ENCODE data around the gene FADS1.

The FADS1 gene

DNA sequence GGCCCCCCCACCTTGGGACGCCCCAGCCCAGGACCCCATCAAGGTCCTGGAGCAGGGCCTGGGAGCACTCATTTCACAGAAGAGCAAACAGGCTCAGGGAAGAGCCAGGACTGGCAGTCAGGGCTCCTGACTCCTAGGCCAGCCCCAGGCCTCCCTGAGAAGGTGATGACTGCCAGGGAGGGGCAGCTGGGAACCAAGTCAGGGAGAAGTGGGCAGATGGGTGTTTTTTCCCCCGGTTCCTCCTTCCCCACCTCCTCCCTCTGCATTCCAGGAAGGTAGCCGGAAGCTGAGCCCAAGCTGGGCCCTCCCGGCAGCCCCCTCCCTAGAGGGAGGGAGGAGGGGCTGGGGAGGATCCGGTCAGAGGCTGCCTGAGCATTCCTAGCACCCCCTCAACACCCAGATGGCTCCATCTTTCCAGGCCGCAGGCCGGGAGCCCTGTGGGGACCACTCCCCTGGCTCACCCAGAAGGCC is 44.8 kb downstream of the FADS1 start:
- in situ Hi-C loops (cut with HindIII; ENCODE audit: low pct_unique_long_range_greater_than_20kb, low sequenced_read_pairs) = no loop called here
- DNase-seq (ENCODE audit: low read depth in 1 of 2, low spot score in 1 of 2) = no peak
- TF ChIP-seq JUND (IDR thresholded peaks at IDR 0.05; ENCODE audit: low read depth) = no peak

DNA sequence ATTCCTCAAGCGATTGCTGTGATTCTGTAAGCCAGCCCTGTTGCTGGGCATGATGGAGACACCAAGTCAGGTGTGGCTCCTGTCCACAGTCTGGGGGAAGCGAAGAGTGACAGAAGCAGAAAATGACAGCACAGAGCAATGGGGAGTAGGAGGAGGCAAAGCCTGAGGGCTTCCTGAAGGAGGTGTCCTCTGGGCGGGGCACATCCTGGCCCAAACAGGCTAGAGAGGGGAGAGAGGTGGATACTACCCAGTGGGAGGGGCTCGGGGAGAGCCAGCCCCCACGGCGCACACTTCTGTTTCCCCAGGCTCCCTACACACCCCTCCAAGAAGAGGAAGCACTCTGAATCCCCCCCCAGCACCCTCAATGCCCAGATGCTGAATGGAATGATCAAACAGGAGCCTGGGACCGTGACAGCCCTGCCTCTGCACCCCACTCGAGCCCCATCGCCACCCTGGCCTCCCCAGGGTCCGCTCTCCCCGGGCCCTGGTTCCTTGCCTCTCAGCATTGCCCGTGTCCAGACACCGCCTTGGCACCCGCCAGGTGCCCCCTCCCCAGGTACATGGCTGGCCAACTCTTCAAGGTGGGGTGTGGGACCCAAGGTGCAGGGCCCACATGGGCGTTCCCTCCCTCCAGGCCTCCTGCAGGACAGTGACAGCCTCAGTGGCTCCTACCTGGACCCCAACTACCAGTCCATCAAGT is 45.5 kb downstream of the FADS1 start:
- in situ Hi-C loops (cut with HindIII; ENCODE audit: low pct_unique_long_range_greater_than_20kb, low sequenced_read_pairs) = no loop called here
- no peak for DNase-seq (ENCODE audit: low read depth in 1 of 2, low spot score in 1 of 2)
- no peak for TF ChIP-seq JUND (IDR thresholded peaks at IDR 0.05; ENCODE audit: low read depth)

DNA sequence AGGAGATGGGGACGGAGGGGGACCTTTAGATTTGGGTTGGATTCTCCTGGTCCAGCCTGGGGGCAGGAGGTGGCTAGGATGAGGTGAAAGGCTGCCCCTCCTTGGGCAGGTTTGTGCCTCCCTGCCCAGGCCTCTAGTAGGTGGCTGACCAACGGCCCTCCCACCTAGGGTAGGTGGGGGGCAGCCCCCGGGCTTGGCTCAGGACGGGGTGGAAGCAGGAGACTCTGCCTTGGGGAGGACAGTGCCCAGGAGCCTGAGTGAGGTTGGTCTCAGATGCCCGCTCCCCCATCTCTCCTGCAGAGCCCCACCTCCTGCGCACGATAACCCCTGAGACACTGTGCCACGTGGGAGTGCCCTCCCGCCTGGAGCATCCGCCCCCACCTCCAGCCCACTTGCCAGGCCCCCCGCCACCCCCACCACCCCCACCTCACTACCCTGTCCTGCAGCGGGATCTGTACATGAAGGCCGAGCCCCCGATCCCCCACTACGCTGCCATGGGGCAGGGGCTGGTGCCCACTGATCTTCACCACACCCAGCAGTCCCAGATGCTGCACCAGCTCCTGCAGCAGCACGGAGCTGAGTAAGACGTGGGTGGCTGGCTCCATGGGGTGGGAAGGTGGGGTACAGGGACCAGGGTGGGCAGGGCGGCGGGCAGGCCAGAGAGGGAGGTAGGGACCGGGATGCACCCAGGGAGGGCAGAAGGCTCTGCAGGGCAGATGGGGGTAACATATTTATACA is 46.7 kb downstream of the FADS1 start:
- in situ Hi-C loops (cut with HindIII; ENCODE audit: low pct_unique_long_range_greater_than_20kb, low sequenced_read_pairs) = no loop called here
- no peak for TF ChIP-seq JUND (IDR thresholded peaks at IDR 0.05; ENCODE audit: low read depth)
- no peak for DNase-seq (ENCODE audit: low read depth in 1 of 2, low spot score in 1 of 2)

DNA sequence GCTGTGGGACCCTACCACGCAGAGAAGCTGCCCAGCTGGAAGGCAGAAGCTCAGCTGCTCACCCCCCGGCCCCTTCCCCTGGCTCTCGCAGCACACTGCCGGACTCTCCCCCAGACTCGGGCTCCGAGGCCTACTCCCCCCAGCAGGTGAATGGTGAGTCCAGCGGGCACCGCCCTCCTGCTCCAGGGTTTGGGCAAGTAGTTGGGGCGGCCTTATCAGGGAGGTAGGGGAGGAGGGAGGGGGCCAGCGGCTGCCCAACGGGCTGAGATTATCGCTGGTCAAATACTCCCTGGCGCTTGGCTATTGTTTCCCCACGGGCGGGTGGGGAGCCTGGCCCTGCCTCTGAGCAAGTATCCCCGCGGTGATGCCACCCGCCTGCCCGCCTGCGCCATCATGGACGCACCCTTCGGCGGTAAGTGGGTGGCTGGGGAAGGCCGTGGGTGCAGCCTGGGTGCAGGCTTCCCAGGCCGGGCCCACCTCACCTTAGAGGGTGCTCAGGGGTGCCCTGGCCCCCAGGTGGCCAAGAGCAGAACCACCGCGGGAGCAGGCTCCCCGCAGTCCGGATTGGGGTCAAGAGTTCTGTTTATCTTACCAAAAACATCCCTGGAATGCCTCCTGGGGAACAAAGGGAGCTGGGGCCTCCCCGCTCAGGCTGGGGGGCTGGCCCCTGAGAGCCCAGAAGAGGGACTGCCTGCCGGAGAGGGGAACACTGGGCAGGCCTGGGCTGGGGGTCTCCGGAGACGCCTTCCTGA is 47.5 kb downstream of the FADS1 start:
- in situ Hi-C loops (cut with HindIII; ENCODE audit: low pct_unique_long_range_greater_than_20kb, low sequenced_read_pairs) = no loop called here

DNA sequence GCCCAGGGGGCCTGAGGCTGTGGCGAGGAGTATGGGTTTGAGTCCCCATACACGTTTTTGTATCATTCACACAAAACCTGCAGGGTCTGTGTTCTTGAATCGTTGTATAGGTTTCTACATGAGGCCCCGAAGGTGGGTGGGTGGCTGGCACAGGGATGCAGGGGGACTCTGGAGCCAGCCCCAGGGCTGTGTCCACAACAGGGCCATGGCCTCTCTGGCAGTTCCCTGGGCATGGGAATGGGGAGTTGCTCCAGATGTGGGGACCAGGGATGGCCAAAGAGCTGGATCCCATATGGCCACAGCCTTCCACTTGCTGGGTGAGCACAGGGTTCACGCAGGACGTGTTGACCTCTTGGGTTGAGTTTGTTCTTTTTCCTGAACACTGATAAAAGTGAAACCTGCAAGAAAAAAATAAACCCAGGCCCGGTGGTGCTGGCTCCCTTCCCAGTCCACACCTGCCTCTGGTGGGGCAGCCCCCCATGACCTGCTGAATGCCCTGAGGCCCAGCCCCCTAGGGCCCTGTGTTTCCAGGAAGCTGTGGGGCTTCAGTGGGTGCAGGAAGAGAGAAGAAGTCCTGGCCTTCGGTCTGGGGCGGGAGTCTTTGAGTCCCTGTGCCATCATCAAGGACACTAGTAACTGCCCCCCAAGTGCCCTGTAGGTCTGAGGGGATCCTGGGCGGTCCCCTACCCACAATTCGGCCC is 48.3 kb downstream of the FADS1 start:
- in situ Hi-C loops (cut with HindIII; ENCODE audit: low pct_unique_long_range_greater_than_20kb, low sequenced_read_pairs) = no loop called here
- DNase-seq (ENCODE audit: low read depth in 1 of 2, low spot score in 1 of 2) = no peak
- no peak for TF ChIP-seq JUND (IDR thresholded peaks at IDR 0.05; ENCODE audit: low read depth)

More for the DNA sequence above, 47.5 kb downstream of the FADS1 start:
- no peak for TF ChIP-seq JUND (IDR thresholded peaks at IDR 0.05; ENCODE audit: low read depth)
- peak in 1 of 2 experiments; percentile 36 for DNase-seq (ENCODE audit: low read depth in 1 of 2, low spot score in 1 of 2)

DNA sequence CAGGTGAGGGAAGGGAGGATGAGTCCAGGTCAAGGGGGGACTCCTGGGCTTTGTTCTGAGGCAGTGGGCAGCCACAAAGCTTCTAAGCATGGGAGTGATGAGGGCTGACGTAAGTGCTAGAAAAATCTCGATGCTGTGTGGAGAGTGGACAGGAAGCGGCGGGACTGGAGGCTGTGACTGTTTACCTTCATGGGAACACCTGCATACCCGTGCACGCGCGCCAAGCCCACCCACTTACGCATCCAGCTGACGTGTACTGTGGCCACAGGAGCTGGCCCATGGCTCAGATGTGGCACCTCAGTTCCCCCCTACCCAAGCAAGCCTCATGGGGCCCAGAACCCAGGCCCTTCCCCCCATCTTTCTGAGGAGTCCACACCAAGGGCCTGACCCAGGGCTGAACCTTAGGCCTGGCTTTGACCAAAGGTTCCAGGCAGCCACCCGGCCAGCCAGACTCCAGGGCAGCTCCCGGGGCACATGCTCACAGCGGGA is 50.4 kb downstream of the FADS1 start:
- in situ Hi-C loops (cut with HindIII; ENCODE audit: low pct_unique_long_range_greater_than_20kb, low sequenced_read_pairs) = no loop called here
- TF ChIP-seq JUND (IDR thresholded peaks at IDR 0.05; ENCODE audit: low read depth) = no peak
- DNase-seq (ENCODE audit: low read depth in 1 of 2, low spot score in 1 of 2) = no peak

DNA sequence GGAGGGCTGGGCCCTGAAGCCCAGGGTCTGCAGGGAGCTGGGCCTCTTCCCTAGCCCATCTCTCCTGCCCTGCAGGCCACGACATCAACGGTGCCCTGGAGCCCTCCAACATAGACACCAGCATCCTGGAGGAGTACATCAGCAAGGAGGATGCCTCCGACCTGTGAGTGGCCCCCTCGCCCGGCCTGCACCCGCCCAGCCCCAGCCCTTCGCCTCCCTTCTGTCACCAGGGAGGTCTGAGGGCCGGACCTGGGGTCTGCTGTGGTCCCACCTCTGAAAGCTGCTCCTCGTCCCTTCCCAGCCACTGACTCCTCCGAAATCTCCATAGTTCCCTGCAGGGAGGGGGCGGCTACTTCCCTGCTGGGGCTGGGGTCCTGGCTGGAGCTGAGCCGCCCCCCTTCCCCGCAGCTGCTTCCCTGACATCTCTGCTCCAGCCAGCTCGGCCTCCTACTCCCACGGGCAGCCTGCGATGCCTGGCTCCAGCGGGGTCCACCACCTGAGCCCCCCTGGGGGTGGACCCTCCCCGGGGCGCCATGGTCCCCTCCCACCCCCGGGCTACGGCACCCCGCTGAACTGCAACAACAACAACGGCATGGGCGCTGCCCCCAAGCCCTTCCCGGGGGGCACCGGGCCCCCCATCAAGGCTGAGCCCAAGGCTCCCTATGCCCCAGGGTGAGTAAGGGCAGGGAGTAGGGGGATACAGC is 51.1 kb downstream of the FADS1 start:
- no peak for DNase-seq (ENCODE audit: low read depth in 1 of 2, low spot score in 1 of 2)
- no peak for TF ChIP-seq JUND (IDR thresholded peaks at IDR 0.05; ENCODE audit: low read depth)
- in situ Hi-C loops (cut with HindIII; ENCODE audit: low pct_unique_long_range_greater_than_20kb, low sequenced_read_pairs) = no loop called here

DNA sequence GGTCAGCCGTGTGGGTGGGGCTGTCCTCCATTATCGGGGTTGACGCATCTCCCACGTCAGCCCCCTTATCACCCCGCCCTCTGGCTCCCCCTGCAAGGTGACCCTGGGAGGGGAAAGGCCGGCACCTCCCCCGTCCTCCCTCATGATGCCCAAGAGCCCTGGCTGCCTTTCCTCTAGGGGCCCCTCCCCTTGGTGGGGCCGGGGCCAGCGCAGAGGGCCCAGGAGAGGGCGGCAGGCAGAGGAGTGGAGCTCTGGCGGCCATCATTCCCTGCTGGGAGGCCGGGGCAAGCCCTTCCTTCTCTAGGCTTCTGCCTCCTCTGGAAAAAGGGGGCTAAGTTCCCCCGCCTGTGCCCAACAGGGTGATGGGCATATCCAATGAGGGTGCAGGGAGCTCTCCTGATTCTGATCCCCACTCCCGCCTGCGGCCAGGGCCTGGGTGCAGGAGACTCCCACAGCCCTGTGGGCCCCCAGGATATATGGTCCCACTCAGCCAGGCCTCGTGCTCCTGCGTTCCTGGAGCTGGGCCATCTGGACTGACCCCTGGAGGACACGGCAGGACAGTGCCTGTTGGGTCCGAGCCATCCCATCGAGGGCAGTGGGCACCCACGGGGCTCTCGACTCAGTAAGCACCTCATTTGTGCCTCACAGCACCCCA is 52.1 kb downstream of the FADS1 start:
- in situ Hi-C loops (cut with HindIII; ENCODE audit: low pct_unique_long_range_greater_than_20kb, low sequenced_read_pairs) = no loop called here
- DNase-seq (ENCODE audit: low read depth in 1 of 2, low spot score in 1 of 2) = no peak
- TF ChIP-seq JUND (IDR thresholded peaks at IDR 0.05; ENCODE audit: low read depth) = no peak

DNA sequence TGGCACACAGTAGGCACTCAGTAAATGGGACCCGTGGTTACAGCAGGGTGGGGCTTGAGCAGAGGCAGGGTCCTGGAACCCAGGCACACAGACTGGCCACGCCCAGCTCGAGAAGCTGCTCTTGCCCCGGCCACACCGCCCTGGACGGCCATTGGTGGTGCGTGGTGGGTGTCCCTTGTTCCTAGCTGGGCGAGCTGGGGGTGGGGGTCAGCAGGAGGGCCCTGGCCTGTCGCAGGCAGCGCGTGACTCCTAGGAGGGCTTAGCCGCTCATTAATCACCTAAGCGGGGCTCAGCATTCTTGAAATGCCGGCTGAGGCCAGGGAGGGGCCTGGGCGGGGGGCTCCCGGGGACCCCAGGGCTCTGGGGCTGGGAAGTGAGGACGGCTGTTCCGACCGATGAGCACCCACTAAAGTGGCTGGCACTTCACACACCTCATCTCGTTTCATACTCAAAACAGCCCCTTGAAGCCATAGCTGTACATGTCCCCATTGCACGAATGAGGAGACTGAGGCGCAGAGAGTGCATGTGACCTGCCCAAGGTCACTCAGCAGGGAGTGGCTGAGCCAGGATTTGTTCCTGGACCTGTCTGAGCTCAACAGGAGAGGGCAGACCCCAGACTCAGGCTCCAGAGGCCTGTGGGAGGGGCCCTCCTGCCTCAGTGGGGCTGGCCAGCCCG is 52.7 kb downstream of the FADS1 start:
- no peak for DNase-seq (ENCODE audit: low read depth in 1 of 2, low spot score in 1 of 2)
- in situ Hi-C loops (cut with HindIII; ENCODE audit: low pct_unique_long_range_greater_than_20kb, low sequenced_read_pairs) = no loop called here
- TF ChIP-seq JUND (IDR thresholded peaks at IDR 0.05; ENCODE audit: low read depth) = no peak

DNA sequence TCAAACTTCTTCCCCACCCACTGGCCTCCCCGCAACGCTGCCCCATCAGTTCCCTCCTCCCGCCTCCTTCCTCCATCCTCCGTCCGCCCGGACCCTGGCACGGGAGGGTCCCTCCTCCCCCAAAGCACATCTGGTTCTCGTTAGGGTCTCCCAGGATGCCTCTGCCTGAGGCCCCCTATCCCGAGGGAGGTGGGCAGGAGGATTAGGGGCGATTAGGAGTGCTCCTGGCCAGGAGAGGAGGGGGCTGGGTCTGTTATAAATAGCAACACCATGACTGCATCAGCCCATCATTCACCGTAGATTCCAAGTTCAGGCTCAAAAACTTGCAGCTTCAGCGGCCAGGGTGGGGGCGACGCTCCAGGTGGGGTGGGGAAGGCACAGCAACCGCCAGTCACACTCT is 54.0 kb downstream of the FADS1 start:
- no peak for DNase-seq (ENCODE audit: low read depth in 1 of 2, low spot score in 1 of 2)
- no peak for TF ChIP-seq JUND (IDR thresholded peaks at IDR 0.05; ENCODE audit: low read depth)
- in situ Hi-C loops (cut with HindIII; ENCODE audit: low pct_unique_long_range_greater_than_20kb, low sequenced_read_pairs) = no loop called here

DNA sequence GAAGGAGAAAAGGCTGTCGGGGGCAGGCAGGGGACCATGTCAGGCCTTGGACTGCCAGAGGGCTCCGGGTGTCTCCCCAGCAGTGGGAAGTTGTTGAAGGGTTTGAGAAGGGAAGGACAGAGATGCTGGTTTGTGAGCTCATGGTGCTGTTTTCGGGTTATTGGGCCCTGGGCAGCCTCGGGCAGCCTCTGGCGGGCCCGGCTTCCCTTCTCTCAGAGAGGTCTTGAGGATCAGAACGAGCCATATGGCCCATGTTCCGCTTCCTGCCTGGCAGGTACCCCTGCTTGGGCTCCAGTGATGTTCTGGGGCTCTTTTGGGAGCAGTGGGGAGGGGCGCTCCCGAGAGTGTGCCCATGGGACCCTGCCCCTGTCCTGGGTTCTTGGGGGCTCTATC is 54.6 kb downstream of the FADS1 start:
- no peak for TF ChIP-seq JUND (IDR thresholded peaks at IDR 0.05; ENCODE audit: low read depth)
- in situ Hi-C loops (cut with HindIII; ENCODE audit: low pct_unique_long_range_greater_than_20kb, low sequenced_read_pairs) = no loop called here
- no peak for DNase-seq (ENCODE audit: low read depth in 1 of 2, low spot score in 1 of 2)
